ENCODE results near the gene PNLDC1. TPM values are rescaled to one million over a fixed set of nuclear protein-coding genes. Genes with fewer than 3 reads are reported as not detected.

Gene PNLDC1
- total and polyA plus RNA-seq, 9 of the 15 experiments (the other 6 are each of a cell fraction or from before 2014, with no cell fraction given): 0.12 TPM; not detected in 8

GRCh38 chr6:159830501-159831372, 30.7 kb downstream of the PNLDC1 start:
- Histone ChIP-seq H3K9ac (ENCODE audit: insufficient read depth in 1 of 2, low read depth in 2 of 2, low read length in 2 of 2) (no peak overlapping the region), H3K27ac (ENCODE audit: extremely low read depth, low read depth, low read length) (no peak overlapping the region), H3K4me1 (replicated peaks in 1 of 2; ENCODE audit: control insufficient read depth in 2 of 2, insufficient read depth in 2 of 2, low read length in 2 of 2) (peaks cover 0 to 6% of the 10 kb centered on the region in 2 experiments; a peak in 3 of 5 replicates), H2AFZ (ENCODE audit: low read depth, low read length) (no peak overlapping the region), H4K20me1 (replicated peaks; ENCODE audit: control insufficient read depth, insufficient read depth, low read length) (no peaks in the 10 kb centered on the region; the same call in 1 of the 2 replicates), H3K27me3 (ENCODE audit: control insufficient read depth in 2 of 2, insufficient read depth in 2 of 2, low read length in 2 of 2) (peaks cover 53 to 62% of the 10 kb centered on the region in 2 experiments), H3K9me1 (ENCODE audit: control insufficient read depth, insufficient read depth, low read length) (no peaks in the 10 kb centered on the region), H3K79me2 (ENCODE audit: control insufficient read depth, insufficient read depth, low read length) (no peaks in the 10 kb centered on the region), H3K4me3 (no peak overlapping the region), H3K36me3 (ENCODE audit: control insufficient read depth, insufficient read depth, low read length) (no peaks in the 10 kb centered on the region), H3K4me2 (ENCODE audit: insufficient read depth, low read length) (no peak overlapping the region), H3K9me3 (replicated peaks; ENCODE audit: control insufficient read depth, insufficient read depth, low read depth, low read length) (no peaks in the 10 kb centered on the region)
- FAIRE-seq (no peak), ATAC-seq (0 out of 3 replicates have a peak, but pooled peaks have one; percentile 13), DNase-seq (ENCODE audit: extremely low read depth in 1 of 4, low spot score in 3 of 4) (no peak)
- under 1% methylated on average over 11 of the region's 11 CpGs for WGBS (ENCODE audit: insufficient coverage, low coverage, missing lambda C conversion rate)
- CTCF ChIA-PET (ENCODE audit: low intra/inter-chr PET ratio): no interaction called here
- POLR2A ChIA-PET: interaction anchor here (0.6 to 0.7 kb wide), 2 partner anchors 20 to 29 kb away, joined by 3 to 4 read pairs; no protein-coding TSS in a partner anchor
- in situ Hi-C loops (cut with MboI): no loop called here
- no TSS peak for BruUV-seq (replicated peaks)
- intact Hi-C loops (cut with micrococcal nuclease): no loop called here
- TF ChIP-seq HES1 (IDR thresholded peaks at IDR 0.05; ENCODE audit: low read depth) (no peak), IRF1 (CRISPR knock-in tag; IDR thresholded peaks at IDR 0.05; ENCODE audit: borderline replicate concordance) (no peak), RBM15 (IDR thresholded peaks at IDR 0.05; ENCODE audit: insufficient read depth, low read length) (no peak), ATF1 (CRISPR knock-in tag; IDR thresholded peaks at IDR 0.05) (no peak), ATF1 (tag; IDR thresholded peaks at IDR 0.05) (no peak), ZSCAN32 (CRISPR knock-in tag; IDR thresholded peaks at IDR 0.05) (no peak), TRIM25 (IDR thresholded peaks at IDR 0.05; ENCODE audit: borderline replicate concordance) (no peak), GATAD2A (IDR thresholded peaks at IDR 0.05) (no peak), PREB (CRISPR knock-in tag; IDR thresholded peaks at IDR 0.05) (no peak), ZNF644 (tag; IDR thresholded peaks at IDR 0.05; ENCODE audit: low read depth) (no peak), CREB1 (IDR thresholded peaks at IDR 0.05) (no peak), CREB1 (CRISPR knock-in tag; IDR thresholded peaks at IDR 0.05) (no peak), PTTG1 (tag; IDR thresholded peaks at IDR 0.05; ENCODE audit: low read depth) (no peak), HDAC6 (IDR thresholded peaks at IDR 0.05; ENCODE audit: low read depth, low read length) (no peak), THAP7 (CRISPR knock-in tag; IDR thresholded peaks at IDR 0.05) (no peak), TRIM28 (IDR thresholded peaks at IDR 0.05) (no peak), NFYB (IDR thresholded peaks at IDR 0.05; ENCODE audit: extremely low read depth, insufficient read length) (no peak)
